Activated CD8-positive, alpha-beta T cell treated with anti-CD3 and anti-CD28 coated beads for 36 hours (primary cell): ENCODE data around the gene FRMD6. TPM values are rescaled to one million over a fixed set of nuclear protein-coding genes. Genes with fewer than 3 reads are reported as not detected.
"Not testable (repeated sequence)": the region's sequence is repeated elsewhere in the genome, so short reads cannot be mapped to it uniquely, and the experiment has no call there.

Experiments
- ATAC-seq: fragments of 200-7000 bp; cut with Tn5 transposase; one replicate; pipeline ENCODE4 v1.10.0; 2021; ENCODE audit warnings: mild to moderate bottlenecking, moderate library complexity
- CTCF ChIA-PET: fragments of 350-600 bp; sonication (Branson Sonifier 250); formaldehyde crosslinking; loops from one replicate; lab custom pipeline; 2021; ENCODE audit warnings: antibody characterized with exemption; lab: Charles Lee
- POLR2A ChIA-PET: fragments of 350-600 bp; sonication (Branson Sonifier 250); formaldehyde crosslinking; loops from one replicate; lab custom pipeline; 2021; ENCODE audit warnings: antibody characterized with exemption; lab: Charles Lee
- DNase-seq: peaks from one replicate; pipeline ENCODE4 v3.0.0-alpha.2; 2020
- H3K27ac Mint-ChIP-seq: one replicate; pipeline ENCODE4 v1.8.0; 2021; ENCODE audit warnings: mild to moderate bottlenecking, mixed read lengths
- H3K27me3 Mint-ChIP-seq: one replicate; pipeline ENCODE4 v1.8.0; 2021; ENCODE audit warnings: mixed read lengths
- H3K36me3 Mint-ChIP-seq: one replicate; pipeline ENCODE4 v1.8.0; 2021; ENCODE audit warnings: low read depth, mixed read lengths
- H3K4me1 Mint-ChIP-seq: one replicate; pipeline ENCODE4 v1.8.0; 2021; ENCODE audit warnings: low read depth, mixed read lengths
- H3K4me3 Mint-ChIP-seq: one replicate; pipeline ENCODE4 v1.8.0; 2021; ENCODE audit warnings: mild to moderate bottlenecking, moderate library complexity, mixed read lengths
- H3K9me3 Mint-ChIP-seq: one replicate; pipeline ENCODE4 v1.8.0; 2021; ENCODE audit warnings: mixed read lengths
- intact Hi-C: fragments of 100-400 bp; cut with micrococcal nuclease; formaldehyde crosslinking; loops from one replicate; pipeline ENCODE4 v1.10.0; 2022
- total RNA-seq, 2 experiments: library from RNA; stranded (reverse); gene quantifications; one replicate each; pipeline ENCODE4 v1.2.3, GENCODE V29; 2021
- TF ChIP-seq, protein P1 (sequence below): fragments of 200-600 bp; IDR thresholded peaks from one replicate; pipeline ENCODE4 v1.8.0; 2022; ENCODE audit warnings: antibody characterized with exemption, mild to moderate bottlenecking

Gene FRMD6
- total RNA-seq, 2 experiments from 2014 or later = 2.7 to 4.9 TPM

DNA sequence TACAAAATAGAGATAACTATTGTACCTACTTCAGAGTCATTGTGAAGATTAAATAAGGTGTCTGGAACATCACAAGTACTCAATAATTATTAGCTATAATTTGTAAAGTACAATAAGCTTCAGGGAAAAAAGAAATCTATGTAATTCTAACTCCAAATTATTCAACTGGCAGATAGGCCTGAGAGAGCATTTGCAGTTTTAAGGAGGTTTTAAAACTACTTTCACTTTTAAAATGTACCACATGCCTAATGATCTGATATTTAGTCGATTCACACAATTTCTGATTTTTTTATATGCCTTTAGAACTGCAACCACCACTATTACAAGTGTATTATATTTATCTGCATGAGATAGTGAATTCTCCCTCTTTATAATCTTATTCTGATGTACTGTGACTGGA lies 24.9 kb upstream of the FRMD6 start:
- Mint-ChIP-seq H3K27ac (no peak overlapping the region), H3K27me3 (peaks cover 6% of the 10 kb centered on the region), H3K9me3 (no peaks in the 10 kb centered on the region), H3K36me3 (no peaks in the 10 kb centered on the region), H3K4me3 (no peak overlapping the region), H3K4me1 (peaks cover 4% of the 10 kb centered on the region)
- intact Hi-C loops = no loop called here
- TF ChIP-seq, protein P1, sequence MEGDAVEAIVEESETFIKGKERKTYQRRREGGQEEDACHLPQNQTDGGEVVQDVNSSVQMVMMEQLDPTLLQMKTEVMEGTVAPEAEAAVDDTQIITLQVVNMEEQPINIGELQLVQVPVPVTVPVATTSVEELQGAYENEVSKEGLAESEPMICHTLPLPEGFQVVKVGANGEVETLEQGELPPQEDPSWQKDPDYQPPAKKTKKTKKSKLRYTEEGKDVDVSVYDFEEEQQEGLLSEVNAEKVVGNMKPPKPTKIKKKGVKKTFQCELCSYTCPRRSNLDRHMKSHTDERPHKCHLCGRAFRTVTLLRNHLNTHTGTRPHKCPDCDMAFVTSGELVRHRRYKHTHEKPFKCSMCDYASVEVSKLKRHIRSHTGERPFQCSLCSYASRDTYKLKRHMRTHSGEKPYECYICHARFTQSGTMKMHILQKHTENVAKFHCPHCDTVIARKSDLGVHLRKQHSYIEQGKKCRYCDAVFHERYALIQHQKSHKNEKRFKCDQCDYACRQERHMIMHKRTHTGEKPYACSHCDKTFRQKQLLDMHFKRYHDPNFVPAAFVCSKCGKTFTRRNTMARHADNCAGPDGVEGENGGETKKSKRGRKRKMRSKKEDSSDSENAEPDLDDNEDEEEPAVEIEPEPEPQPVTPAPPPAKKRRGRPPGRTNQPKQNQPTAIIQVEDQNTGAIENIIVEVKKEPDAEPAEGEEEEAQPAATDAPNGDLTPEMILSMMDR = no peak
- ATAC-seq (no peak), DNase-seq (no peak)
- CTCF ChIA-PET = no interaction called here
- POLR2A ChIA-PET = no interaction called here

DNA sequence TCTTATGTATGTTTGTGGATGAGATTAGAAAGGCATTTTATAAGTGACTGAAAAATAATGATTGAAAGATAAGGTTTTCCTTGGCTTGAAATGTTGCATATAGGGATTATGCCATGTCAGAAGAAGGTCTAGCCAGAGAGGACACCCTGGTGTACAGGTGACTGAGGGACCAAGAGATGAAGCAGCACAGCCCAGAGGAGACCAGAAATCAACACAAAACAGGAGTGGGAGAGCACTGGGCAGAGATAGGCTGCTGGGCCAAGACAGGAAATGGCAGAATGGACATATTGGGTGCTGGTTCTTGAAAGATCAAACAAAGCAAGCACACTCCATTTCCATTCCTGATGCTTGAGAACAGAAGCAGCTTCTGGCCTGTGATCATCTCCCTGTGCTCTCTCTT lies 24.4 kb upstream of the FRMD6 start:
- POLR2A ChIA-PET = no interaction called here
- CTCF ChIA-PET = no interaction called here
- TF ChIP-seq, protein P1 = no peak
- no peaks in the 10 kb centered on the region for H3K36me3 Mint-ChIP-seq
- intact Hi-C loops = no loop called here
- DNase-seq (no peak), ATAC-seq (no peak)
- H3K4me1 Mint-ChIP-seq = peaks cover 4% of the 10 kb centered on the region
- H3K27me3 Mint-ChIP-seq = peaks cover 6% of the 10 kb centered on the region
- H3K4me3 Mint-ChIP-seq = no peak overlapping the region
- no peak overlapping the region for H3K27ac Mint-ChIP-seq
- H3K9me3 Mint-ChIP-seq = no peaks in the 10 kb centered on the region

DNA sequence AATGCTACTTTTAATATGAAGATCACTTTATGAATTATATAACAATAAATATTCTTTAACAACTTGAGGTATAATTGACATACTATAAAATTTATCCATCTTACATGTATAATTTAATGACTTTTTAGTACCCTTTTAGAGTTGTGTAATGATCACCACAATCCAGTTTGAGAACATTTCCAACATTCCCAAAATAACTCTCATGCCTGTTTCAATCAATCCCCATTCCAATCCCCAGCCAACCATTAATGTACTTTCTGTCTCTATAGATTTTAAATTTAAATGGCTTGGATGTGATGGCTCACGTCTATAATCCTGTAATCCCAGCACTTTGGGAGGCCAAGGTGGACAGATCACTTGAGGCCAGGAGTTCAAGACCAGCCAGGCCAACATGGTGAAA lies 23.5 kb upstream of the FRMD6 start:
- DNase-seq (no peak), ATAC-seq (no peak)
- CTCF ChIA-PET = no interaction called here
- Mint-ChIP-seq H3K9me3 (no peaks in the 10 kb centered on the region), H3K4me3 (no peak overlapping the region), H3K36me3 (no peaks in the 10 kb centered on the region), H3K27me3 (peaks cover 9% of the 10 kb centered on the region), H3K27ac (no peak overlapping the region), H3K4me1 (peaks cover 4% of the 10 kb centered on the region)
- POLR2A ChIA-PET = no interaction called here
- TF ChIP-seq, protein P1 = no peak
- intact Hi-C loops = no loop called here

DNA sequence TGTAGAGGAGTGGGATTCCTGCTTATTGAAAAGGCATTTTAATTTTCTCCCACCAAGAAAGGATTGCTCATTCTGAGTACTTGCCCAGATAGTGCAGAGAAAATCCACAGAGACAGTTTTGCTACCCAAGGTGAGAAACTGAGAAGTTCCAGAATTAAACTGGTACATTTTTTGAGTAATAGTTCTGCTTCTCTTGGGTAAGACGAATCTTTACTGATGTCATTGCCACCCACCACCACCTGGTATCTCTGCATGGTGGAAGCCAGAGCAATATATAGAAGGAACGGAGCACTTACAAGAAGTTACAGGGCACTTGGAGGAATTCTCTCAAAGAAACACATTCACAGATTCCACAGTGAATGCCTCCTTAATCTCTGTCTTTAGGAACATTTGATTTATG lies 20.7 kb upstream of the FRMD6 start:
- peaks cover 2% of the 10 kb centered on the region for H3K4me1 Mint-ChIP-seq
- peaks cover 14% of the 10 kb centered on the region for H3K27me3 Mint-ChIP-seq
- peak; percentile 47 for ATAC-seq
- no peak overlapping the region for H3K27ac Mint-ChIP-seq
- no peaks in the 10 kb centered on the region for H3K9me3 Mint-ChIP-seq
- TF ChIP-seq, protein P1 = no peak
- no peak for DNase-seq
- POLR2A ChIA-PET = no interaction called here
- intact Hi-C loops = no loop called here
- CTCF ChIA-PET = no interaction called here
- H3K36me3 Mint-ChIP-seq = no peaks in the 10 kb centered on the region
- no peak overlapping the region for H3K4me3 Mint-ChIP-seq

DNA sequence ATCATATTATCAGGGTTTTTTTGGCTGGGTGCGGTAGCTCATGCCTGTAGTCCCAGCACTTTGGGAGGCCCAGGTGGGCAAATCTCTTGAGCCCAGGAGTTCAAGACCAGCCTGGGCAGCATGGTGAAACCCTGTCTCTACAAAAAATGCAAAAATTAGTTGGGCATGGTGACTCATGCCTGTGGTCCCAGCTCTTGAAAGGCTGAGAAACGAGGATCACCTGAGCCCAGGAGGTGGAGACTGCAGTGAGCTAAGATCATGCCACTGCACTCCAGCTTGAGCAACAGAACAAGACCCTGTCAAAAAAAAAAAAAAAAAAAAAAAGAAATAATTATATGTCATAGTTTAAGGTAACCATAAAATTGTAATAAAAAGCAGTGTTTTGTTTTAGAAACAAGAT lies 18.4 kb upstream of the FRMD6 start:
- H3K9me3 Mint-ChIP-seq, H3K27ac Mint-ChIP-seq, H3K4me3 Mint-ChIP-seq, H3K36me3 Mint-ChIP-seq, CTCF ChIA-PET, intact Hi-C loops, H3K4me1 Mint-ChIP-seq, POLR2A ChIA-PET, DNase-seq, ATAC-seq: not testable (repeated sequence)
- H3K27me3 Mint-ChIP-seq = peaks cover 16% of the 10 kb centered on the region

DNA sequence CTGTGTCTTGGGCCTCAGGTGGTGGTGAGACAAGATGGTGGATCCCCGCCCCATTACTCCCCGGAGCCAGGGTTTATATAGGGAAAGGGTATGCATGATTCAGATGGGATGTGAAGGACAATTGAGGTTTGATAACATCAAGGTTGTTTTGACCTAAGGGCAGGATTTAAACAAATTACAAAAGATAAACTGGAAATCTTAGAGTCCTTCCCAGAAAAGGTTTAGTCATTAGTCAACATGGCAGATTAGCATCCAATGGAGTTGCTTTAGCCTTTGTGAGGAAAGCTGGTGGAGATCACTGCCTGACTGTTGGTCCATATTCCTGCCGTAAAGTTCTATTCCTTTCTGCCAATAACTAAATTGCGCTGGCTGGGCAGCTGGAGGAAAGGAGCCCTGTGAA lies 15.6 kb upstream of the FRMD6 start:
- DNase-seq = no peak
- Mint-ChIP-seq H3K4me1 (no peaks in the 10 kb centered on the region), H3K9me3 (no peaks in the 10 kb centered on the region), H3K27ac (no peak overlapping the region), H3K36me3 (no peaks in the 10 kb centered on the region), H3K4me3 (no peak overlapping the region), H3K27me3 (peaks cover 16% of the 10 kb centered on the region)
- ChIA-PET CTCF (interaction anchor here (1.4 kb wide), 1 partner anchor 16 kb away, joined by 3 read pairs; no protein-coding TSS in a partner anchor), POLR2A (interaction anchor here (1.1 kb wide), 1 partner anchor 63 kb away, joined by 3 read pairs; no protein-coding TSS in a partner anchor)
- intact Hi-C loops = no loop called here
- TF ChIP-seq, protein P1 = no peak
- no peak for ATAC-seq
